Retina (tissue), 1 donor: Measurements from ENCODE around the gene OR10K2.
"Not testable (repeated sequence)": the region's sequence is repeated elsewhere in the genome, so short reads cannot be mapped to it uniquely, and the experiment has no call there.

Experiments used
- DNase-seq: peaks from one replicate; pipeline ENCODE4 v3.0.0-alpha.2; 2016

OR10K2 gene, protein sequence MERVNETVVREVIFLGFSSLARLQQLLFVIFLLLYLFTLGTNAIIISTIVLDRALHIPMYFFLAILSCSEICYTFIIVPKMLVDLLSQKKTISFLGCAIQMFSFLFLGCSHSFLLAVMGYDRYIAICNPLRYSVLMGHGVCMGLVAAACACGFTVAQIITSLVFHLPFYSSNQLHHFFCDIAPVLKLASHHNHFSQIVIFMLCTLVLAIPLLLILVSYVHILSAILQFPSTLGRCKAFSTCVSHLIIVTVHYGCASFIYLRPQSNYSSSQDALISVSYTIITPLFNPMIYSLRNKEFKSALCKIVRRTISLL

GRCh38 chr1:158426137-158426536 is at the start of gene OR10K2:
Gene OR10K2, minus strand, starts transcription at chr1:158426237. Its CDS starts 5,371 bp downstream, at chr1:158420866.
- DNase-seq, result no peak

DNA sequence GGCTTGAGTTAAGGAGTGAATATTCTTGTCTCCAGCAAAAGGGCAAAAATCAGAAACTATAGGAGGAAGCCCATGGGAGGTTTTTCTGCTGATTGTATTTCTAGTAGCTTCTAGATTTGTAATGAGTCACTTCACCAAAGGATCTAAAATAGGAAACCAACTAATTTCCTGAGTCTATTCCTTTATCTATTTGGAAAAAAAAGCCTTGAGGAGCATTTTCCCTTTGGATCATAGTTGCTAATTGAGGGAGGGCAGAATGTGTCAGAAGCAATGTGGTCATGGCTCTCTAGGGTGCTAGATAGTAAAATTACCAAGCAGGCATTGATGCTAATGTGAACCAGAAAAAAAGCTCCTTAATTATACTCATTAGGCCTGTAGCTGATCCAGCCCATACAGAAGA is 45.9 kb upstream of the OR10K2 start, which contains the start of gene OR10R2:
TSS of gene OR10R2 (plus strand) at position 301 of the 400 bp plus-strand sequence. CDS start 106 bp downstream, outside the sequence.
- peak; percentile 3 for DNase-seq

DNA sequence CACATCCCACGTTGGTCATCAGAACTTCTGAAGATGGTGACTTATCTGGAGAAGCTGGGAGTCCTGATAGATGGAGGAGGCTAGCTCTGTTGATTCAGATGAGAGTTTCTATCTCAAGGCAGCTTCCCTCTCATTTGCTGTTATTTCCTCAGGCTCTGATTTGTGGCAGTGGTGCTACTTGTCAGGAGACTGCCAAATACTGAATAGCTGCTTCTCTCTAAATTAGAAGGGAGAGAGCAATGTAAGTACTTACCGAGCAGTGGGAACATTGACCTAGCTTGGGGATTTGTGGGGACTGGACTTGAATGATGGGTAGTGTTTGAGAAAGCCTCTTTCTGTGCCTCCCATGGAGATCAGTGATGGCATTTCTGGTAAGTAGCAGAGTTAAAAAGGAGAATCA is 35.5 kb upstream of the OR10K2 start, which contains the start of gene OR10K1:
TSS of gene OR10K1 (plus strand) at position 301 of the 400 bp plus-strand sequence. CDS start 3,728 bp downstream, outside the sequence.
- no peak for DNase-seq

GRCh38 chr1:158458263-158458662 is 32.2 kb upstream of the OR10K2 start:
- no peak for DNase-seq

- no peak for DNase-seq
Measured at GRCh38 chr1:158457246-158457645, 31.2 kb upstream of the OR10K2 start.

- no peak for DNase-seq
Measured at GRCh38 chr1:158454537-158454936, 28.5 kb upstream of the OR10K2 start.

GRCh38 chr1:158445376-158445775 is 19.3 kb upstream of the OR10K2 start:
- DNase-seq, result no peak

DNA sequence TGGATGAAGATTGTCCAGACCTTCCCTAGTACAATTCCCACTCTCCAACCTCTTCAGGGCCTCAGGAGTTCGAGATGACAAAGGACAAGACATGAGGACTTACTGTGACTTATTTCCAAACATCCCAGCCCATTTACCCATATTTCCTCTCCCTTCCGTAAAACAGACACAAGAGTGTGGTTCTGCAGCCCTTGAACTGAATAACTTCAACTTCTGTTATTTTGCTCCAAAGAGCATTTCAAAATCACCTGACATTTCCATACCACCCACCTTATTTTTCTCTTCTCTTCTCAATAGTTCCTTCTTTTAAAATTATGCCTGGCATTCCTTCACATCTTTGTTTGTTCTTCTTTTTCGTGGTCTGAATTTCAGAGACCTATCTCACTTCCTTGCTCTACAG is 8.7 kb upstream of the OR10K2 start:
- no peak for DNase-seq

DNA sequence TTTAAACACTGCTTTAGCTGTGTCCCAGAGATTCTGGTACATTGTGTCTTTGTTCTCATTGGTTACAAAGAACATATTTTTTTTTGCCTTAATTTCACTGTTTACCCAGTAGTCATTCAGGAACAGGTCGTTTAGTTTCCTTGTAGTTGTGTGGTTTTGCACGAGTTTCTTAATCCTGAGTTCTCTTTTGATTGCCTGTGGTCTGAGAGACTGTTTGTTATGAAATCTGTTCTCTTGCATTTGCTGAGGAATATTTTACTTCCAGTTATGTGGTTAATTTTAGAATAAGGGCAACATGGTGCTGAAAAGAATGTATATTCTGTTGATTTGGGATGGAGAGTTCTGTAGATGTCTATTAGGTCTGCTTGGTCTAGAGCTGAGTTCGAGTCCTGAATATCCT is 4.1 kb upstream of the OR10K2 start:
- DNase-seq, result not testable (repeated sequence)

DNA sequence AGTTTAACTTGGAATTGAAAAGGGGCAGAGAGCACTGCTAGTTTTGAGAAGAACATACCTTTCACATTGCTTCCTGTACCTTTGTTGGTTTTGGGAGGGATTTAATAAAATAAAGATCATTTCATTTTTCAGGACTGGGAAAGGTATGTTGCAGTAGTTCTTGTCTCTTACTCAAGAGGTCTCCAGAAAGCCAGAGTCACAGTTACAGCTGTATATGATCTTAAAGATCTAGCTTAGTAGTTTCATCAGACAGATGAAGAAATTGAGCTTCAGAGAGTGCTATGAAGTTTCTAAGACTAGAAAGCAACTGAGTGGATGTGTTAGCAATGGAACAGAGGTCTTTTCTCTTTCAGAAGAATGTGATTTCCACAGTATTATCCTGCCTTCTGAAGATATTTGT is 1.0 kb downstream of the OR10K2 start:
- no peak for DNase-seq

- no peak for DNase-seq
Measured at GRCh38 chr1:158422212-158422611, 3.8 kb downstream of the OR10K2 start.

DNA sequence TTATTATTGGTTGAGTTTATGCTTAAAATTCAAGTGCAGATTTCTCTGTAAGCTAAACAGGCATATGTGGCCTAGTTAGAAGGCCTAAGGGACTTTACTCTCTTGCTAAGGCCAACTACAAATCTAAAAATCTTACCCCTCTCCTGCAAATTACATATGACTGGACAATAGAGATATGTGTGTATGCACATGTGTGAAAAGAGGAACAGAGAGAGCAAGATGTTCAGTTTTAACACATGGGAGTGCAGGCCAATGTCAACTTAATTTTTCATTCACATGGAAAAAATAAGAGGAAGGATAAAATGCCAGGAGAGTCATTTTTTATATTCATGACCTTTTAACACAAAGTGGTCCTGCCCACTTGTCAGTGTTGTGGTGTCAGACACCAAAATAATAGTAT is 8.5 kb downstream of the OR10K2 start:
- no peak for DNase-seq

DNA sequence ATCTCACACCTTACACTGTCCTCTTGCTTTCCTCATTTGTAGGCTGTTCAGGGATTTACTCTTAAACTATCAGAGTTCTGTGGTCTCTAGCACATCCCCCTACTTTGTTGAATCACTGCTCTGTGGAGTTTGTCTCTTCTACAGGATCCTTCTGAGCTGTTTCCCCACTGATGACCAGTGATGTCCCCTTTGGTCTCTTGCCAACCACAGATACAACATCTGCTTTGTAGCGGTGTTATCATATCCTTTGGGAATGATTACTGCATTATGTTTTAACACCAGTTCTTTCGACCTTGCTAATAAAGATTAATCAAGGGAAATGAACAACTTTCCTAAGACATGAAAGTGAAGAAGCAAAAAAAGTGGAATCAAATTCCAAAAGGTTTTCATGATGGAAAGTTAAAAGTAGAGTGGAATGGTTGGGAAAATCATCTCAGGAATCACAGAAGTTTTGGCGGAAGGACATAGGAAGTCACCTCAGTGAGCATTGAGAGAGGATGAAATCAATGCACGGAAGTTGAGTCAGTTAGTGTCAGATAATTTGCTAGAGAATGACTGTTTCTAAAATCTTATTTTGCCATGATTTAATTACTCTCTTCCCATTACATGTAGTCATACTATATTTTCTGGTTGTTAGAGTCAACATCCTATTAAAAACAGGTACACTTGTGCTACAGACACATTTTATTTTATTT is 11.2 kb downstream of the OR10K2 start:
- DNase-seq, result no peak

GRCh38 chr1:158407092-158407491 is 18.9 kb downstream of the OR10K2 start:
- no peak for DNase-seq

GRCh38 chr1:158400871-158401270 is 25.2 kb downstream of the OR10K2 start:
- DNase-seq, result no peak

DNA sequence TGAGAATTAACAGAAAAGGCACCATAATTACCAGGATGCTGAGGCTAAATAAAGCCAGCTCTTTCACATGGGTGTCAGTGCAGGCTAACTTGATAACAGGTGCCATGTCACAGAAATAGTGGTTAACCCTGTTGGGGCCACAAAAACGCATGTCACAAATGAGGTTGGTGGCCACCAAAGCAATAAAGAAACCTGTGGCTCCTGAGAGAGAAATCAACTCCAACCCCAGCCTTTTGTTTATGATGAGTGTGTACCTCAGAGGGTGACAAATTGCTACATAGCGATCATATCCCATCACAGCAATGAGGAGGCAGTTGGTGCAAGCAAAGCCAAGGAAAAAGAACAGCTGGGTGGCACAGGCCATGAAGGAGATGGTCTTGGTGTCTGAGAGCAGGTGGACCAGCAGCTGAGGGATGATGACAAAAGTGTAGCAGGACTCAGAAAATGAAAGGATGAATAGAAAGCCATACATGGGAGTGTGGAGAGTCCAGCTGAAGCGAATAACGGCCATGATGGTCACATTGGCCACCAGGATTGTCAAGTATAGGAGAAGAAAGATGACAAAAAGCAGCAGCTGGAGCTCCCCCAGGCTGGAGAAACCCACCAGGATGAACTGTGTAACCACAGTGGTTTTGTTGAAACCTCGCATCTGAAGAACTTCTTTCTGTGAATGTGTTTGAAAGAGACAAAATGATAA is 27.1 kb downstream of the OR10K2 start, which contains the start of gene OR10T2:
TSS of gene OR10T2 (minus strand) at position 649 of the 697 bp plus-strand sequence. CDS start at position 649, 0 bp downstream.
- no peak for DNase-seq

- no peak for DNase-seq
Measured at GRCh38 chr1:158396646-158397045, 29.4 kb downstream of the OR10K2 start.

DNA sequence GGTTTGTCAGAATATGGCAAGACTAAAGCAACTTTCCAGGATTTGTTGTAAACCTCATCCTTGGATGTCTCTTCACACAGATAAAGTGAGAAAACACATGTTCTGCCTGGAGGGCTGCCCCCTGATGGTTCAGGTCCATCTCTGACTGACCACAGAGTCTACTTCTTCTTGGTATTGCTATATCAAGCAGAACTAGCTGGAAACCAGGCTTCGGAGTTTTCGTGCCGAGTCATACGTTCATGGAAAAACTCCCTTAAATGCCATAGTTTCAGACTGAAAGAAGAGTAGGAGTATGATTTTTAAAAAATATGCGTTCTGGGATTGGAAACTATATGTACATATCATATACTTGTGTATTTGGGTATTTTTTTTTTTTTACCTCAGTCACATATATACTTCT is 32.6 kb downstream of the OR10K2 start:
- no peak for DNase-seq

DNA sequence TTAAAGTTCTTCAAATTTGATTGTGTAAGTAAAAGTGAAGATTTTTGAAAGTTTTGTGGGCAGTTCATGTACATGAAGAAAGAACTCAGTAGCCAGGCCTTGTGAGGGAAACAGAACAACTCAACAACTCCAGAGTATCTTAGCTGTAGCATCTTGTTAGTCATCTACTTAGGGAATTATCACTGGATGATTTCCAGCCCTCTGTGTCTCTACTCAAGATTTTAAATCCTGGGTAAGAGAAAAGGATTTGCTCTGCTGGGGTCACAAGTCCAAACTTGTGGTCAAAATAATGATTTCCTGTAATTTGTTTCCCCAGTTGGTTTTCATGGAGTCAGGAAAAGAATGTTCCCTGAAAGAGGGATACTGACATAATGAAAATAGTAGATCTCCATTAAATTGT is 34.9 kb downstream of the OR10K2 start:
- DNase-seq, result no peak

DNA sequence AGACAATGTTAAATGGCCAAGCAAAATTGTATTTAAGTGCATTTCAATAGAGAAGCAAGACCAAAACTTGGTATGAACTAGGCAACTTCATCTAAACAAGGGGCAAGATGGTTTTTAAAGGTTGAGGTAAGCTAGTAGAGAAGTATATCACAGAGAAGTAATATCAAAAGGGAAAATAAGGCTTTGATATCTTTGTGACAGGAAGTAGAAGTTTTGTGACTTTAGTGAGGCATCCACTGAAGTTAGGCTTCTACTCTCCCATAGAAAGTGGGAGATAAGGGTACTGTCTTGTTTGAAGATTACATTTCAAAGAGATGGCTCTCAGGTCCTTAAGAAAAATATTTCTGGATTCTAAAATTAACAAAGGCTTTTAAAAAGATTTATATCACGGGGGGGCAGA is 35.7 kb downstream of the OR10K2 start:
- DNase-seq, result no peak

DNA sequence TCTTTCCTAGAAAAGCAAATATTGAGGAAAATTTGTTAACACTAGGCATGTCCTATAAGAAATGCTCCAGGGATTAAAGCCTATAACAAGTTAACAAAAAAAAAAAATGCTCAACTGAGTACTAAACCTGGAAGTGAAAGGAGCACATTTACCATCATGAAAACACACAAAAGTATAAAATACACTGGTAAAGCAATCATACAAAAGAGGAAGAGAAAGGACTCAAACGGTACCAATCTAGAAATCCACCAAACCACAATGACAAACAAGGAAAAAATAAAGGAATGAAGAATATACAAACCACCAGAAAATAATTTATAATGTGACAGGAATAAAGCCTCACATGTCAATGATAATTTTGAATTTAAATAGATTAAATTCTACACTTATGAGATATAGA is 51.2 kb downstream of the OR10K2 start:
- no peak for DNase-seq

- not testable (repeated sequence) for DNase-seq
Measured at GRCh38 chr1:158374101-158374500, 51.9 kb downstream of the OR10K2 start.

GRCh38 chr1:158371188-158371953 is 54.7 kb downstream of the OR10K2 start:
- DNase-seq, result no peak
